Neural progenitor cell (in vitro differentiated cells): Measurements from ENCODE around the gene SLC48A1. TPM values are rescaled to one million over a fixed set of nuclear protein-coding genes. Genes with fewer than 3 reads are reported as not detected.

ENCODE experiments used
- DNase-seq: peaks from one replicate; pipeline ENCODE4 v3.0.0-alpha.2; 2016; ENCODE audit warnings: low spot score
- H2AFZ ChIP-seq: fragments of 200-600 bp; sonication (generic); replicated peaks from 2 replicates; pipeline ENCODE4 v1.6.1; 2016; ENCODE audit warnings: antibody characterized with exemption
- H3F3A ChIP-seq: fragments of 200-600 bp; sonication (generic); 2 replicates; pipeline ENCODE4 v1.6.1; 2016; ENCODE audit warnings: antibody characterized with exemption, low read depth
- H3K27ac ChIP-seq: fragments of 200-600 bp; sonication (generic); 2 replicates; pipeline ENCODE4 v1.5.1; 2016; ENCODE audit warnings: mild to moderate bottlenecking
- H3K27me3 ChIP-seq: fragments of 200-600 bp; sonication (generic); 2 replicates; pipeline ENCODE4 v1.6.1; 2016; ENCODE audit warnings: mild to moderate bottlenecking, moderate library complexity
- H3K36me3 ChIP-seq: fragments of 200-600 bp; sonication (generic); 2 replicates; pipeline ENCODE4 v1.5.1; 2016
- H3K4me1 ChIP-seq: fragments of 200-600 bp; sonication (generic); 2 replicates; pipeline ENCODE4 v1.6.1; 2016; ENCODE audit warnings: mixed run types
- H3K4me2 ChIP-seq: fragments of 200-600 bp; sonication (generic); 2 replicates; pipeline ENCODE4 v1.6.1; 2016
- H3K4me3 ChIP-seq: fragments of 200-600 bp; sonication (generic); 2 replicates; pipeline ENCODE4 v1.5.1; 2016
- H3K79me2 ChIP-seq: fragments of 200-600 bp; sonication (generic); 2 replicates; pipeline ENCODE4 v1.6.1; 2016; ENCODE audit warnings: low read depth
- H3K9ac ChIP-seq: fragments of 200-600 bp; sonication (generic); 2 replicates; pipeline ENCODE4 v1.6.1; 2016
- H3K9me3 ChIP-seq: fragments of 200-600 bp; sonication (generic); 2 replicates; pipeline ENCODE4 v1.5.1; 2016; ENCODE audit warnings: low read depth
- H4K20me1 ChIP-seq: fragments of 200-600 bp; sonication (generic); 2 replicates; pipeline ENCODE4 v1.6.1; 2016; ENCODE audit warnings: low read depth
- H3K27ac Mint-ChIP-seq: 3 replicates; pipeline ENCODE4 v1.8.0; 2021; ENCODE audit warnings: mixed read lengths
- H3K27me3 Mint-ChIP-seq: 2 replicates; pipeline ENCODE4 v1.8.0; 2022; ENCODE audit warnings: low read depth, mild to moderate bottlenecking, inconsistent platforms, moderate library complexity, mixed read lengths; ENCODE audit not compliant: insufficient read depth
- H3K36me3 Mint-ChIP-seq: 3 replicates; pipeline ENCODE4 v1.8.0; 2021; ENCODE audit warnings: mixed read lengths
- H3K4me1 Mint-ChIP-seq: 3 replicates; pipeline ENCODE4 v1.8.0; 2021; ENCODE audit warnings: mixed read lengths
- H3K4me3 Mint-ChIP-seq: 3 replicates; pipeline ENCODE4 v1.8.0; 2021; ENCODE audit warnings: mild to moderate bottlenecking, moderate library complexity, mixed read lengths
- H3K9me3 Mint-ChIP-seq: 3 replicates; pipeline ENCODE4 v1.8.0; 2020; ENCODE audit warnings: mixed read lengths
- CTCF ChIP-seq: fragments of 200-600 bp; sonication (generic); IDR thresholded peaks from 2 replicates; pipeline ENCODE4 v1.5.1; 2017; ENCODE audit warnings: antibody characterized with exemption, mild to moderate bottlenecking
- EZH2 ChIP-seq: fragments of 200-600 bp; sonication (generic); IDR thresholded peaks from 2 replicates; pipeline ENCODE4 v1.6.1; 2017; ENCODE audit warnings: antibody characterized with exemption, mild to moderate bottlenecking, moderate library complexity
- EZH2phosphoT487 ChIP-seq: fragments of 200-600 bp; sonication (generic); IDR thresholded peaks from 2 replicates; pipeline ENCODE4 v1.6.1; 2017; ENCODE audit warnings: antibody characterized with exemption
- total RNA-seq: library from RNA; depleted of rRNA; stranded (reverse); fragments of >200 nt; gene quantifications from 2 replicates; pipeline ENCODE4 v1.2.3, GENCODE V29; 2015; ENCODE audit warnings: low replicate concordance

SLC48A1 gene
- total RNA-seq, 1 donor from 2014 or later: 8.3 TPM

GRCh38 chr12:47823422-47824086 lies 50.5 kb downstream of the SLC48A1 start:
- Histone ChIP-seq H3K79me2 (peaks cover 8% of the 10 kb centered on the region), H3K4me3 (no peak overlapping the region), H2AFZ (no peak overlapping the region), H3K36me3 (no peaks in the 10 kb centered on the region), H3K4me1 (peaks cover 19% of the 10 kb centered on the region), H3K9ac (no peak overlapping the region), H3K9me3 (no peaks in the 10 kb centered on the region), H3K27ac (no peak overlapping the region), H3K27me3 (peaks cover 22% of the 10 kb centered on the region), H4K20me1 (peaks cover 1% of the 10 kb centered on the region), H3F3A (peaks cover 23% of the 10 kb centered on the region), H3K4me2 (no peak overlapping the region)
- Mint-ChIP-seq H3K4me1 (peaks cover 69% of the 10 kb centered on the region), H3K9me3 (no peaks in the 10 kb centered on the region), H3K27ac (peak overlapping the region; percentile 82), H3K27me3 (peaks cover 21% of the 10 kb centered on the region), H3K4me3 (peak overlapping the region; percentile 12), H3K36me3 (no peaks in the 10 kb centered on the region)
- DNase-seq: no peak
- TF ChIP-seq CTCF (no peak), EZH2phosphoT487 (no peak), EZH2 (no peak)

- no peak for DNase-seq
- Histone ChIP-seq H3F3A (peaks cover 18% of the 10 kb centered on the region), H3K36me3 (no peaks in the 10 kb centered on the region), H3K27me3 (peaks cover 22% of the 10 kb centered on the region), H3K4me2 (no peak overlapping the region), H3K4me3 (no peak overlapping the region), H3K9me3 (no peaks in the 10 kb centered on the region), H4K20me1 (no peaks in the 10 kb centered on the region), H3K79me2 (peaks cover 2% of the 10 kb centered on the region), H3K4me1 (peaks cover 19% of the 10 kb centered on the region), H2AFZ (no peak overlapping the region), H3K27ac (no peak overlapping the region), H3K9ac (no peak overlapping the region)
- Mint-ChIP-seq H3K27me3 (peaks cover 20% of the 10 kb centered on the region), H3K4me1 (peaks cover 74% of the 10 kb centered on the region), H3K4me3 (no peak overlapping the region), H3K36me3 (no peaks in the 10 kb centered on the region), H3K9me3 (no peaks in the 10 kb centered on the region), H3K27ac (peak overlapping the region; percentile 72)
- TF ChIP-seq EZH2 (no peak), CTCF (no peak), EZH2phosphoT487 (no peak)
These were observed 51.2 kb downstream of the SLC48A1 start for GRCh38 chr12:47824198-47824597.

- no peak overlapping the region for H3K27ac ChIP-seq
- H3F3A ChIP-seq: peaks cover 18% of the 10 kb centered on the region
- H3K4me2 ChIP-seq: no peak overlapping the region
- H3K4me3 ChIP-seq: no peak overlapping the region
- peaks cover 19% of the 10 kb centered on the region for H3K4me1 ChIP-seq
- Mint-ChIP-seq H3K36me3 (no peaks in the 10 kb centered on the region), H3K27ac (no peak overlapping the region), H3K4me3 (no peak overlapping the region), H3K4me1 (peaks cover 78% of the 10 kb centered on the region), H3K27me3 (peaks cover 20% of the 10 kb centered on the region), H3K9me3 (no peaks in the 10 kb centered on the region)
- H3K27me3 ChIP-seq: peaks cover 22% of the 10 kb centered on the region
- no peak overlapping the region for H3K9ac ChIP-seq
- no peak overlapping the region for H2AFZ ChIP-seq
- TF ChIP-seq EZH2: no peak
- TF ChIP-seq EZH2phosphoT487: no peak
- no peak for TF ChIP-seq CTCF
- H3K79me2 ChIP-seq: no peaks in the 10 kb centered on the region
- no peaks in the 10 kb centered on the region for H3K36me3 ChIP-seq
- no peaks in the 10 kb centered on the region for H3K9me3 ChIP-seq
- no peaks in the 10 kb centered on the region for H4K20me1 ChIP-seq
- DNase-seq: no peak
These were observed 51.6 kb downstream of the SLC48A1 start for GRCh38 chr12:47824635-47825034.
